HepG2 (cell line): Measurements from ENCODE around the gene C20orf144. TPM values are rescaled to one million over a fixed set of nuclear protein-coding genes. Genes with fewer than 3 reads are reported as not detected.

Experiments used
- FOXA3 ChIP-seq: IDR thresholded peaks from 2 replicates; pipeline ENCODE4 v1.6.1; 2016; ENCODE audit warnings: missing genetic modification reagents, missing compliant biosample characterization
- GABPA ChIP-seq, 2 experiments: IDR thresholded peaks; 2 replicates each; pipeline ENCODE4 v1.6.1; 2011 to 2016; ENCODE audit warnings: low read depth in 2 of 2, low read length in 1 of 2, missing biosample characterization in 1 of 2, missing genetic modification characterization in 1 of 2
- HHEX ChIP-seq: IDR thresholded peaks from 2 replicates; pipeline ENCODE4 v1.6.1; 2016; ENCODE audit warnings: control low read depth
- HNRNPH1 ChIP-seq: fragments of 200-400 bp; formaldehyde crosslinking; optimal IDR thresholded peaks from 2 replicates; pipeline ENCODE3; 2017; ENCODE audit warnings: mild to moderate bottlenecking, low read depth, low read length
- HOXA9 ChIP-seq: sonication (generic); formaldehyde crosslinking; IDR thresholded peaks from 2 replicates; pipeline ENCODE4 v1.8.1; 2022; ENCODE audit warnings: missing genetic modification reagents, mild to moderate bottlenecking, moderate library complexity, borderline replicate concordance
- MTF2 ChIP-seq: sonication (generic); formaldehyde crosslinking; IDR thresholded peaks from 2 replicates; pipeline ENCODE4 v1.5.0; 2020; ENCODE audit warnings: missing genetic modification reagents, borderline replicate concordance
- PAF1 ChIP-seq: IDR thresholded peaks from 2 replicates; pipeline ENCODE4 v1.6.1; 2016; ENCODE audit warnings: missing genetic modification reagents, missing compliant biosample characterization
- TARDBP ChIP-seq: sonication (generic); formaldehyde crosslinking; IDR thresholded peaks from 2 replicates; pipeline ENCODE4 v1.8.0; 2022; ENCODE audit warnings: mild to moderate bottlenecking, missing genetic modification reagents
- ZFP1 ChIP-seq: IDR thresholded peaks from 2 replicates; pipeline ENCODE4 v1.6.1; 2016
- ZFP82 ChIP-seq: sonication (generic); formaldehyde crosslinking; IDR thresholded peaks from 2 replicates; pipeline ENCODE4 v1.5.1; 2020; ENCODE audit warnings: mild to moderate bottlenecking, missing genetic modification reagents, borderline replicate concordance
- ZNF180 ChIP-seq: sonication (generic); formaldehyde crosslinking; IDR thresholded peaks from 2 replicates; pipeline ENCODE4 v1.4.0; 2020; ENCODE audit warnings: low read depth, missing genetic modification reagents, borderline replicate concordance
- ZNF225 ChIP-seq: sonication (generic); formaldehyde crosslinking; IDR thresholded peaks from 2 replicates; pipeline ENCODE4 v1.4.0; 2020; ENCODE audit warnings: mild to moderate bottlenecking, missing genetic modification reagents
- ZNF547 ChIP-seq: sonication (generic); formaldehyde crosslinking; IDR thresholded peaks from 2 replicates; pipeline ENCODE4 v1.5.1; 2020; ENCODE audit warnings: mild to moderate bottlenecking, missing genetic modification reagents
- ZNF660 ChIP-seq: sonication (generic); formaldehyde crosslinking; IDR thresholded peaks from 2 replicates; pipeline ENCODE4 v1.5.1; 2020; ENCODE audit warnings: mild to moderate bottlenecking, low read depth, missing genetic modification reagents, borderline replicate concordance
- polyA plus RNA-seq, 8 experiments: library from polyadenylated mRNA; depleted of rRNA in 3 of 8; stranded (reverse) in 7 of 8; unstranded in 1 of 8; fragments of >200 nt; fragmentation: Illumina TruSeq in 4 of 8; extraction: Trizol in 4 of 8; gene quantifications; 2 replicates each; pipeline versions ENCODE4 v1.2.1 to v1.2.3, GENCODE V29; 2011 to 2016; ENCODE audit warnings: low read depth in 4 of 8, missing spikeins in 1 of 8, mixed read lengths in 1 of 8; ENCODE audit not compliant: insufficient read depth in 1 of 8
- total RNA-seq, 5 experiments: library from RNA; depleted of rRNA; stranded (reverse); fragments of >200 nt; fragmentation: Illumina TruSeq; extraction: Trizol; gene quantifications; 2 replicates each; pipeline ENCODE4 v1.2.3, GENCODE V29; 2016; ENCODE audit warnings: low read depth in 1 of 5
- TF ChIP-seq, protein P1 (sequence below), 2 experiments: IDR thresholded peaks; 2 replicates each; pipeline ENCODE4 v1.6.1; 2011 to 2012; ENCODE audit warnings: low read length in 2 of 2, borderline replicate concordance in 1 of 2, low read depth in 1 of 2, mild to moderate bottlenecking in 1 of 2, moderate library complexity in 1 of 2
- TF ChIP-seq, protein P2 (sequence below): sonication (generic); formaldehyde crosslinking; IDR thresholded peaks from 2 replicates; pipeline ENCODE4 v1.4.0; 2020; ENCODE audit warnings: missing genetic modification reagents, borderline replicate concordance
- TF ChIP-seq, protein P3 (sequence below): IDR thresholded peaks from 2 replicates; pipeline ENCODE4 v1.6.1; 2016; ENCODE audit warnings: mild to moderate bottlenecking, missing biosample characterization, missing genetic modification reagents
- TF ChIP-seq, protein P4 (sequence below): sonication (generic); formaldehyde crosslinking; IDR thresholded peaks from 2 replicates; pipeline ENCODE4 v1.5.1; 2020; ENCODE audit warnings: mild to moderate bottlenecking, moderate library complexity, missing genetic modification reagents

Gene C20orf144
- total and polyA plus RNA-seq, 2 of the 13 experiments (the other 11 are each of a cell fraction or from before 2014, with no cell fraction given), result 0.09 to 0.16 TPM

GRCh38 chr20:33674294-33675135 is 12.4 kb downstream of the C20orf144 start, which contains the start of gene NECAB3 (continued):
- TF ChIP-seq ZNF225 (CRISPR knock-in tag) (peak; percentile 84; the same call in 1 of the 2 replicates), ZNF660 (CRISPR knock-in tag) (no peak), ZFP82 (CRISPR knock-in tag) (peak; percentile 99; the same call in 1 of the 2 replicates), FOXA3 (CRISPR knock-in tag) (peak; percentile 24; the same call in 1 of the 2 replicates), ZNF547 (CRISPR knock-in tag) (peak; percentile 91), HNRNPH1 (no peak), ZNF180 (CRISPR knock-in tag) (peak; percentile 92; the same call in 1 of the 2 replicates), MTF2 (CRISPR knock-in tag) (no peak), PAF1 (CRISPR knock-in tag) (no peak), HOXA9 (no peak; the same call in 1 of the 2 replicates), GABPA (IDR thresholded peaks at IDR 0.05; ENCODE audit: low read depth, low read length) (peak; percentile 54), GABPA (CRISPR knock-in tag; IDR thresholded peaks at IDR 0.05; ENCODE audit: low read depth) (no peak; the same call in 1 of the 2 replicates), TARDBP (peak; percentile 72), HHEX (CRISPR knock-in tag) (no peak), ZFP1 (CRISPR knock-in tag) (peak; percentile 28; the same call in 1 of the 2 replicates)
- TF ChIP-seq, protein P1, sequence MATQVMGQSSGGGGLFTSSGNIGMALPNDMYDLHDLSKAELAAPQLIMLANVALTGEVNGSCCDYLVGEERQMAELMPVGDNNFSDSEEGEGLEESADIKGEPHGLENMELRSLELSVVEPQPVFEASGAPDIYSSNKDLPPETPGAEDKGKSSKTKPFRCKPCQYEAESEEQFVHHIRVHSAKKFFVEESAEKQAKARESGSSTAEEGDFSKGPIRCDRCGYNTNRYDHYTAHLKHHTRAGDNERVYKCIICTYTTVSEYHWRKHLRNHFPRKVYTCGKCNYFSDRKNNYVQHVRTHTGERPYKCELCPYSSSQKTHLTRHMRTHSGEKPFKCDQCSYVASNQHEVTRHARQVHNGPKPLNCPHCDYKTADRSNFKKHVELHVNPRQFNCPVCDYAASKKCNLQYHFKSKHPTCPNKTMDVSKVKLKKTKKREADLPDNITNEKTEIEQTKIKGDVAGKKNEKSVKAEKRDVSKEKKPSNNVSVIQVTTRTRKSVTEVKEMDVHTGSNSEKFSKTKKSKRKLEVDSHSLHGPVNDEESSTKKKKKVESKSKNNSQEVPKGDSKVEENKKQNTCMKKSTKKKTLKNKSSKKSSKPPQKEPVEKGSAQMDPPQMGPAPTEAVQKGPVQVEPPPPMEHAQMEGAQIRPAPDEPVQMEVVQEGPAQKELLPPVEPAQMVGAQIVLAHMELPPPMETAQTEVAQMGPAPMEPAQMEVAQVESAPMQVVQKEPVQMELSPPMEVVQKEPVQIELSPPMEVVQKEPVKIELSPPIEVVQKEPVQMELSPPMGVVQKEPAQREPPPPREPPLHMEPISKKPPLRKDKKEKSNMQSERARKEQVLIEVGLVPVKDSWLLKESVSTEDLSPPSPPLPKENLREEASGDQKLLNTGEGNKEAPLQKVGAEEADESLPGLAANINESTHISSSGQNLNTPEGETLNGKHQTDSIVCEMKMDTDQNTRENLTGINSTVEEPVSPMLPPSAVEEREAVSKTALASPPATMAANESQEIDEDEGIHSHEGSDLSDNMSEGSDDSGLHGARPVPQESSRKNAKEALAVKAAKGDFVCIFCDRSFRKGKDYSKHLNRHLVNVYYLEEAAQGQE (IDR thresholded peaks at IDR 0.05; ENCODE audit: borderline replicate concordance in 1 of 2, low read depth in 1 of 2, low read length in 2 of 2), result 0 out of 4 replicates have a peak, but pooled peaks of 1 of the 2 experiments have one; percentile 10
- TF ChIP-seq, protein P2, sequence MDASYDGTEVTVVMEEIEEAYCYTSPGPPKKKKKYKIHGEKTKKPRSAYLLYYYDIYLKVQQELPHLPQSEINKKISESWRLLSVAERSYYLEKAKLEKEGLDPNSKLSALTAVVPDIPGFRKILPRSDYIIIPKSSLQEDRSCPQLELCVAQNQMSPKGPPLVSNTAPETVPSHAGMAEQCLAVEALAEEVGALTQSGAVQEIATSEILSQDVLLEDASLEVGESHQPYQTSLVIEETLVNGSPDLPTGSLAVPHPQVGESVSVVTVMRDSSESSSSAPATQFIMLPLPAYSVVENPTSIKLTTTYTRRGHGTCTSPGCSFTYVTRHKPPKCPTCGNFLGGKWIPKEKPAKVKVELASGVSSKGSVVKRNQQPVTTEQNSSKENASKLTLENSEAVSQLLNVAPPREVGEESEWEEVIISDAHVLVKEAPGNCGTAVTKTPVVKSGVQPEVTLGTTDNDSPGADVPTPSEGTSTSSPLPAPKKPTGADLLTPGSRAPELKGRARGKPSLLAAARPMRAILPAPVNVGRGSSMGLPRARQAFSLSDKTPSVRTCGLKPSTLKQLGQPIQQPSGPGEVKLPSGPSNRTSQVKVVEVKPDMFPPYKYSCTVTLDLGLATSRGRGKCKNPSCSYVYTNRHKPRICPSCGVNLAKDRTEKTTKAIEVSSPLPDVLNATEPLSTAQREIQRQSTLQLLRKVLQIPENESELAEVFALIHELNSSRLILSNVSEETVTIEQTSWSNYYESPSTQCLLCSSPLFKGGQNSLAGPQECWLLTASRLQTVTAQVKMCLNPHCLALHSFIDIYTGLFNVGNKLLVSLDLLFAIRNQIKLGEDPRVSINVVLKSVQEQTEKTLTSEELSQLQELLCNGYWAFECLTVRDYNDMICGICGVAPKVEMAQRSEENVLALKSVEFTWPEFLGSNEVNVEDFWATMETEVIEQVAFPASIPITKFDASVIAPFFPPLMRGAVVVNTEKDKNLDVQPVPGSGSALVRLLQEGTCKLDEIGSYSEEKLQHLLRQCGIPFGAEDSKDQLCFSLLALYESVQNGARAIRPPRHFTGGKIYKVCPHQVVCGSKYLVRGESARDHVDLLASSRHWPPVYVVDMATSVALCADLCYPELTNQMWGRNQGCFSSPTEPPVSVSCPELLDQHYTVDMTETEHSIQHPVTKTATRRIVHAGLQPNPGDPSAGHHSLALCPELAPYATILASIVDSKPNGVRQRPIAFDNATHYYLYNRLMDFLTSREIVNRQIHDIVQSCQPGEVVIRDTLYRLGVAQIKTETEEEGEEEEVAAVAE (CRISPR knock-in tag), result peak; percentile 27; the same call in 1 of the 2 replicates
- TF ChIP-seq, protein P3, sequence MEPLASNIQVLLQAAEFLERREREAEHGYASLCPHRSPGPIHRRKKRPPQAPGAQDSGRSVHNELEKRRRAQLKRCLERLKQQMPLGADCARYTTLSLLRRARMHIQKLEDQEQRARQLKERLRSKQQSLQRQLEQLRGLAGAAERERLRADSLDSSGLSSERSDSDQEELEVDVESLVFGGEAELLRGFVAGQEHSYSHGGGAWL, result 0 out of 2 replicates have a peak, but pooled peaks have one; percentile 52
- TF ChIP-seq, protein P4, sequence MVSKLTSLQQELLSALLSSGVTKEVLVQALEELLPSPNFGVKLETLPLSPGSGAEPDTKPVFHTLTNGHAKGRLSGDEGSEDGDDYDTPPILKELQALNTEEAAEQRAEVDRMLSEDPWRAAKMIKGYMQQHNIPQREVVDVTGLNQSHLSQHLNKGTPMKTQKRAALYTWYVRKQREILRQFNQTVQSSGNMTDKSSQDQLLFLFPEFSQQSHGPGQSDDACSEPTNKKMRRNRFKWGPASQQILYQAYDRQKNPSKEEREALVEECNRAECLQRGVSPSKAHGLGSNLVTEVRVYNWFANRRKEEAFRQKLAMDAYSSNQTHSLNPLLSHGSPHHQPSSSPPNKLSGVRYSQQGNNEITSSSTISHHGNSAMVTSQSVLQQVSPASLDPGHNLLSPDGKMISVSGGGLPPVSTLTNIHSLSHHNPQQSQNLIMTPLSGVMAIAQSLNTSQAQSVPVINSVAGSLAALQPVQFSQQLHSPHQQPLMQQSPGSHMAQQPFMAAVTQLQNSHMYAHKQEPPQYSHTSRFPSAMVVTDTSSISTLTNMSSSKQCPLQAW, result peak; percentile 49; the same call in 1 of the 2 replicates
